NB4 (cell line): ENCODE results near the gene PIBF1.
"Not testable (repeated sequence)": the region's sequence is repeated elsewhere in the genome, so short reads cannot be mapped to it uniquely, and the experiment has no call there.

Source experiments
- DNase-seq: peaks from one replicate; pipeline ENCODE4 v3.0.0; 2010; ENCODE audit warnings: low read depth
- H3K4me3 ChIP-seq: one replicate; pipeline ENCODE4 v1.5.1; 2011; ENCODE audit warnings: mild to moderate bottlenecking, low read depth, low read length, moderate library complexity
- CTCF ChIP-seq: IDR thresholded peaks from one replicate; pipeline ENCODE4 v1.5.1; 2012; ENCODE audit warnings: low read depth, low read length
- MAX ChIP-seq: IDR thresholded peaks from 2 replicates; pipeline ENCODE4 v1.6.1; 2011; ENCODE audit warnings: low read depth, low read length
- MYC ChIP-seq: IDR thresholded peaks from 2 replicates; pipeline ENCODE4 v1.6.1; 2011; ENCODE audit warnings: low read depth, low read length
- POLR2A ChIP-seq: IDR thresholded peaks from 2 replicates; pipeline ENCODE4 v1.6.1; 2011; ENCODE audit warnings: mild to moderate bottlenecking; ENCODE audit not compliant: insufficient read length; ENCODE audit errors: extremely low read depth

The PIBF1 gene

GRCh38 chr13:73040968-73041596 is 259.1 kb downstream of the PIBF1 start:
- peak; percentile 52 for DNase-seq
- no peak for TF ChIP-seq MAX
- TF ChIP-seq CTCF, result no peak
- TF ChIP-seq POLR2A, result no peak
- TF ChIP-seq MYC, result no peak
- H3K4me3 ChIP-seq, result no peak overlapping the region

GRCh38 chr13:73045031-73045430 is 263.1 kb downstream of the PIBF1 start:
- no peak for DNase-seq
- H3K4me3 ChIP-seq, result no peak overlapping the region
- TF ChIP-seq MYC (no peak), CTCF (no peak), POLR2A (no peak)

- H3K4me3 ChIP-seq, DNase-seq: not testable (repeated sequence)
Measured at GRCh38 chr13:73048615-73049014, 266.7 kb downstream of the PIBF1 start.

- TF ChIP-seq MAX (no peak), MYC (no peak), POLR2A (no peak)
- H3K4me3 ChIP-seq, result no peak overlapping the region
- DNase-seq, result no peak
Measured at GRCh38 chr13:73054712-73055111, 272.8 kb downstream of the PIBF1 start.

- TF ChIP-seq POLR2A (no peak), MAX (no peak), MYC (no peak), CTCF (no peak)
- H3K4me3 ChIP-seq, result no peak overlapping the region
- no peak for DNase-seq
Measured at GRCh38 chr13:73055813-73056564, 274.1 kb downstream of the PIBF1 start.

GRCh38 chr13:73056565-73056962 is 274.6 kb downstream of the PIBF1 start:
- TF ChIP-seq POLR2A (no peak), MAX (no peak), CTCF (no peak), MYC (no peak)
- no peak overlapping the region for H3K4me3 ChIP-seq
- DNase-seq, result no peak
